K562 (cell line): ENCODE results near the gene MT2A. TPM values are rescaled to one million over a fixed set of nuclear protein-coding genes. Genes with fewer than 3 reads are reported as not detected.

Source experiments
- ATAC-seq: fragments of 200-7000 bp; cut with Tn5 transposase; 3 replicates; pipeline ENCODE4 v1.9.1; 2020; ENCODE audit warnings: moderate library complexity
- BruUV-seq: library from RNA; stranded (reverse); fragments of 400-500 nt; replicated peaks from 2 replicates; lab custom pipeline; 2021; lab: Mats Ljungman, UMichigan
- CTCF ChIA-PET: fragments of 300-600 bp; formaldehyde crosslinking; extraction: SDS; loops from one replicate; lab custom pipeline; 2021; ENCODE audit warnings: low intra/inter-chr PET ratio; lab: Yijun Ruan, JAX
- POLR2A ChIA-PET: fragments of 300-600, 350-650 bp; sonication (Branson Sonifier 250); formaldehyde crosslinking; extraction: SDS; loops from one replicate; lab custom pipeline; 2021; ENCODE audit warnings: antibody characterized with exemption, inconsistent platforms; lab: Yijun Ruan, JAX
- DNase-seq, 4 experiments: peaks; one replicate each; pipeline versions ENCODE4 v3.0.0 to v3.0.0-alpha.2; 2011 to 2018; ENCODE audit warnings: low spot score in 3 of 4, mixed read lengths in 3 of 4; ENCODE audit errors: extremely low read depth in 1 of 4
- FAIRE-seq: peaks from 2 replicates; lab custom pipeline; 2011; peaks lifted over from hg19 to GRCh38; lab: Jason Lieb, UNC
- H2AFZ ChIP-seq: 2 replicates; pipeline ENCODE4 v1.6.0; 2011; ENCODE audit warnings: low read depth, low read length, control low read depth, inconsistent platforms
- H3K27ac ChIP-seq: fragments of 200-600 bp; 3 replicates; pipeline ENCODE4 v1.8.0; 2011; ENCODE audit warnings: low read depth, mild to moderate bottlenecking, control low read depth, inconsistent platforms, low read length, moderate library complexity, mixed read lengths; ENCODE audit errors: extremely low read depth
- H3K27me3 ChIP-seq, 2 experiments: fragments of 300-600 bp in 1 of 2; 2 replicates in 1 of 2; 3 replicates in 1 of 2; pipeline versions ENCODE4 v1.6.0 to v1.8.0; 2011; ENCODE audit warnings: inconsistent platforms in 2 of 2, low read length in 2 of 2, mild to moderate bottlenecking in 1 of 2, mixed read lengths in 1 of 2, moderate library complexity in 1 of 2; ENCODE audit not compliant: control insufficient read depth in 2 of 2, insufficient read depth in 2 of 2
- H3K36me3 ChIP-seq: fragments of 300-600 bp; 3 replicates; pipeline ENCODE4 v1.8.0; 2011; ENCODE audit warnings: mild to moderate bottlenecking, low read length, inconsistent platforms; ENCODE audit not compliant: control insufficient read depth, insufficient read depth
- H3K4me1 ChIP-seq, 2 experiments: fragments of 200-600 bp in 1 of 2; replicated peaks in 1 of 2; 2 replicates in 1 of 2; 3 replicates in 1 of 2; pipeline versions ENCODE4 v1.5.1 to v1.8.0; 2011; ENCODE audit warnings: inconsistent platforms in 2 of 2, low read length in 2 of 2, mild to moderate bottlenecking in 1 of 2, mixed read lengths in 1 of 2, moderate library complexity in 1 of 2; ENCODE audit not compliant: control insufficient read depth in 2 of 2, insufficient read depth in 2 of 2
- H3K4me2 ChIP-seq: 2 replicates; pipeline ENCODE4 v1.6.1; 2011; ENCODE audit warnings: low read length, control low read depth, inconsistent platforms, mixed read lengths; ENCODE audit not compliant: insufficient read depth
- H3K4me3 ChIP-seq: fragments of 200-600 bp; sonication (generic), shearing (Covaris generic); 2 replicates; pipeline ENCODE4 v1.5.1; 2016; ENCODE audit warnings: control low read depth, inconsistent platforms
- H3K79me2 ChIP-seq: fragments of 200-600 bp; 3 replicates; pipeline ENCODE4 v1.8.0; 2011; ENCODE audit warnings: low read length, inconsistent platforms; ENCODE audit not compliant: control insufficient read depth, insufficient read depth
- H3K9ac ChIP-seq, 2 experiments: 2 replicates each; pipeline versions ENCODE4 v1.6.0 to v1.6.1; 2011; ENCODE audit warnings: low read depth in 2 of 2, low read length in 2 of 2, control low read depth in 1 of 2, inconsistent platforms in 1 of 2, mild to moderate bottlenecking in 1 of 2, mixed read lengths in 1 of 2; ENCODE audit not compliant: insufficient read depth in 1 of 2
- H3K9me1 ChIP-seq: one replicate; pipeline ENCODE4 v1.6.0; 2011; ENCODE audit warnings: inconsistent platforms, mild to moderate bottlenecking, low read length, moderate library complexity; ENCODE audit not compliant: control insufficient read depth, insufficient read depth
- H3K9me3 ChIP-seq: replicated peaks from 2 replicates; pipeline ENCODE4 v1.5.1; 2011; ENCODE audit warnings: low read depth, low read length, inconsistent platforms; ENCODE audit not compliant: control insufficient read depth, insufficient read depth
- H4K20me1 ChIP-seq: replicated peaks from 2 replicates; pipeline ENCODE4 v1.6.1; 2011; ENCODE audit warnings: low read length, inconsistent platforms, mixed read lengths; ENCODE audit not compliant: control insufficient read depth, insufficient read depth
- CCAR2 ChIP-seq: fragments of 200-400 bp; formaldehyde crosslinking; IDR thresholded peaks from 2 replicates; pipeline ENCODE4 v1.6.1; 2017; ENCODE audit warnings: mild to moderate bottlenecking, low read depth, low read length
- GTF2E2 ChIP-seq: fragments of 200-800 bp; sonication (Bioruptor generic); IDR thresholded peaks from 2 replicates; pipeline ENCODE4 v1.6.1; 2016; ENCODE audit warnings: missing genetic modification characterization, missing compliant biosample characterization
- MTA2 ChIP-seq: fragments of 450-650 bp; IDR thresholded peaks from 2 replicates; pipeline ENCODE4 v1.6.1; 2016; ENCODE audit warnings: low read depth
- NCOR1 ChIP-seq: fragments of 450-650 bp; IDR thresholded peaks from 2 replicates; pipeline ENCODE4 v1.6.1; 2016; ENCODE audit warnings: mild to moderate bottlenecking, moderate library complexity
- ZNF444 ChIP-seq: fragments of 250-450 bp; sonication (Bioruptor Pico); IDR thresholded peaks from 2 replicates; pipeline ENCODE4 v1.4.0; 2020; ENCODE audit warnings: mild to moderate bottlenecking, moderate library complexity
- WGBS: fragments of 100-300 bp; shearing (Covaris generic); methylation state at CpG from one replicate; pipeline ENCODE4 v1.1.6; 2016; ENCODE audit warnings: low coverage, mixed read lengths; ENCODE audit not compliant: insufficient coverage; ENCODE audit errors: missing lambda C conversion rate; 5-methylcytosine and 5-hydroxymethylcytosine counted together
- in situ Hi-C: fragments of 300-500 bp; cut with MboI; formaldehyde crosslinking; loops from 4 replicates; pipeline ENCODE4 v1.15.0; 2018; ENCODE audit warnings: inconsistent platforms, mixed read lengths
- intact Hi-C: fragments of 100-400 bp; cut with micrococcal nuclease; formaldehyde crosslinking; loops from 2 replicates; pipeline ENCODE4 v1.14.2; 2022
- polyA plus RNA-seq, 8 experiments: library from polyadenylated mRNA; depleted of rRNA in 4 of 8; stranded (reverse) in 5 of 8; unstranded in 3 of 8; fragments of >200 nt; fragmentation: Nextera tagmentation in 2 of 8; fragmentation: Illumina TruSeq in 1 of 8; extraction: Ambion mirVana in 2 of 8; extraction: Trizol in 1 of 8; gene quantifications; 2 replicates each; pipeline versions ENCODE4 v1.2.1 to v1.2.3, GENCODE V29; 2011 to 2014; ENCODE audit warnings: inconsistent platforms in 1 of 8, missing spikeins in 1 of 8
- total RNA-seq, 7 experiments: library from RNA; depleted of rRNA in 6 of 7; stranded (reverse); fragments of >200 nt in 6 of 7; fragmentation: Illumina TruSeq in 2 of 7; extraction: Trizol in 2 of 7; gene quantifications; 2 replicates each; pipeline versions ENCODE4 v1.2.1 to v1.2.3, GENCODE V29; 2011 to 2021; ENCODE audit warnings: low replicate concordance in 1 of 7

Gene MT2A
- total and polyA plus RNA-seq, 9 of the 15 experiments (the other 6 are each of a cell fraction or from before 2014, with no cell fraction given), result 2.0 to 16.9 (median 8.5) TPM

DNA sequence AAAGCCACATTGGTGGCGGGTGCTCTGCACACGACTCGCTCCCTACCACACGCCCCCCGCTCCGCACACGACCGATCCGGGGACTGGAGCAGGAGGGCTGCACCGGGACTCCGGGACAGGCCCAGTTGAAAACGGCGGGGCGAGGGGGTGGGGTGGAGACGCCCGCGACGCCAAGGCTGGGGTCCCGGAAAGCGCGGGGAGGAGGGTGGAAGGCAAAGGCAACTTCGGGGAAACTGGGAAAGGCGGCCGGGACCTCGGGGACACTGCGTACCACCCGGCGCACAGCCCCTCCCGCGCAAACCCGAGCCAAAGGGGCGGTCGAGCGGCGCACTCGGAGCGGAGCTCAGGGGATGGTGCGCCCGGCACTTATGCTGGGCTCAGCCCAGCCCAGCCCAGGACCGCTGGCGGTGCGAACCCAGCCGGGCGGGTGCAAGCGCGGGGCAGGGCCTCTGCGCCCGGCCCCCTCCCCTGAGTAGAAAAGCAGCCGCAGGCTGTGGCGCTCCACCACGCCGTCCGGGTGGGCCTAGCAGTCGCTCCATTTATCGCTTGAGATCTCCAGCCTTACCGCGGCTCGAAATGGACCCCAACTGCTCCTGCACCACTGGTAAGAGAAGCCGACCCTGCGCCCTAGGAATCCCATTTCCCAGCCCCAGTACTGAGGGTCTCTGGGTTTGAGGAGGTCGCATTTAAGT lies 23.9 kb downstream of the MT2A start, which contains the start of gene MT1M:
MT1M (plus strand) TSS at position 504 of the 692 bp plus-strand sequence; CDS start at position 577, 73 bp downstream.
- intact Hi-C loops, result no loop called here
- TF ChIP-seq CCAR2, result no peak
- no peak for TF ChIP-seq ZNF444 (CRISPR knock-in tag)
- TF ChIP-seq MTA2, result no peak
- no peak for FAIRE-seq
- Histone ChIP-seq H3K9ac (no peak within 1 kb of the TSS), H3K79me2 (no peaks in the 10 kb centered on the region), H2AFZ (no peak within 1 kb of the TSS), H3K9me1 (no peaks in the 10 kb centered on the region), H3K36me3 (no peaks in the 10 kb centered on the region), H3K4me1 (peaks cover 0 to 15% of the 10 kb centered on the region in 2 experiments; a peak in 2 of 5 replicates), H3K27ac (no peak within 1 kb of the TSS), H3K4me3 (no peak within 1 kb of the TSS), H3K27me3 (peaks cover 38 to 70% of the 10 kb centered on the region in 2 experiments; a peak in 4 of 5 replicates), H4K20me1 (0 out of 2 replicates have a peak, but pooled peaks cover 3% of the 10 kb centered on the region), H3K4me2 (no peak within 1 kb of the TSS), H3K9me3 (no peaks in the 10 kb centered on the region)
- no peak for ATAC-seq
- DNase-seq, result no peak
- 17% methylated on average over 21 of the region's 61 CpGs for WGBS
- in situ Hi-C loops, result no loop called here
- BruUV-seq, result no TSS peak
- ChIA-PET POLR2A (no interaction called here), CTCF (no interaction called here)

DNA sequence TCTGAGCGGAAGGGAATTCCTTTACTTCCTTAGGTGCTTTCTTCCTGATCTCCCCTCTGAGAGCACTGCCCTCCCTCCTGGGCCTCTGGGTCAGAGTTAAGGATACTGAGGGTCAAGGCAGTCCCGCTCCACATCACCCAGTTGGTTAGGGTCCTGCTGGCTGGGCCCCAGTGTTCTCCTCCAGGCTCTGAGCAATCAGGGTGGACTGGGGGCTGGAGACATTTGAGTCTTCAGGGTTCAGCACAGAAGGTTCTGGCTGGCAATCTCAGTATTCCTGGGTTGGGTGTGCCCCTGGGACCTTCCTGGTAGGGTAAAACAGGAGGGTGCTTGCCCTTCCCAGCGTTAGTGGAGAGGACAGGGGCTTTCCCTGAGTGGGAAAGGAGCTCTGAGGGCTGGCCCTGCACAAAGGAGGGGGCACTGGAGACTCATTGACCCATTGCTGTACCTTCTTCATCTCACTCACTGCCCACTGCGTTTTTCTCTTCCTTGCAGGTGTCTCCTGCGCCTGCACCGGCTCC lies 24.5 kb downstream of the MT2A start:
- H3K9me1 ChIP-seq, result no peaks in the 10 kb centered on the region
- no peaks in the 10 kb centered on the region for H3K79me2 ChIP-seq
- no TSS peak for BruUV-seq
- no peak overlapping the region for H3K9ac ChIP-seq
- CTCF ChIA-PET, result no interaction called here
- no peak overlapping the region for H3K4me2 ChIP-seq
- ATAC-seq, result no peak
- in situ Hi-C loops, result no loop called here
- 0 out of 2 replicates have a peak, but pooled peaks cover 6% of the 10 kb centered on the region for H4K20me1 ChIP-seq
- intact Hi-C loops, result no loop called here
- no peaks in the 10 kb centered on the region for H3K9me3 ChIP-seq
- 2% methylated on average over 5 of the region's 6 CpGs for WGBS
- no peak for DNase-seq
- FAIRE-seq, result no peak
- TF ChIP-seq GTF2E2 (tag) (no peak), NCOR1 (no peak)
- H3K36me3 ChIP-seq, result no peaks in the 10 kb centered on the region
- no peak overlapping the region for H3K27ac ChIP-seq
- H3K4me1 ChIP-seq, result peaks cover 0 to 15% of the 10 kb centered on the region in 2 experiments; a peak in 2 of 5 replicates
- H3K4me3 ChIP-seq, result no peak overlapping the region
- peaks cover 44 to 75% of the 10 kb centered on the region in 2 experiments for H3K27me3 ChIP-seq
- H2AFZ ChIP-seq, result no peak overlapping the region
- POLR2A ChIA-PET, result no interaction called here
